AG10803 (cell line): ENCODE measurements around the gene LSM5.
"Not testable (repeated sequence)": the region's sequence is repeated elsewhere in the genome, so short reads cannot be mapped to it uniquely, and the experiment has no call there.

Experiments used
- DNase-seq: peaks from one replicate; pipeline ENCODE4 v3.0.0; 2010; ENCODE audit warnings: low read depth
- H3K4me3 ChIP-seq: 2 replicates; pipeline ENCODE4 v1.5.1; 2011; ENCODE audit warnings: mild to moderate bottlenecking, low read length, control low read depth
- CTCF ChIP-seq: conservative IDR thresholded peaks from 2 replicates; pipeline ENCODE4 v1.5.1; 2011; ENCODE audit warnings: mild to moderate bottlenecking, low read length, control low read depth, inconsistent platforms

LSM5 gene

GRCh38 chr7:32476816-32477648 is 13.1 kb downstream of the LSM5 start:
- no peak overlapping the region for H3K4me3 ChIP-seq
- no peak for TF ChIP-seq CTCF
- DNase-seq = no peak

DNA sequence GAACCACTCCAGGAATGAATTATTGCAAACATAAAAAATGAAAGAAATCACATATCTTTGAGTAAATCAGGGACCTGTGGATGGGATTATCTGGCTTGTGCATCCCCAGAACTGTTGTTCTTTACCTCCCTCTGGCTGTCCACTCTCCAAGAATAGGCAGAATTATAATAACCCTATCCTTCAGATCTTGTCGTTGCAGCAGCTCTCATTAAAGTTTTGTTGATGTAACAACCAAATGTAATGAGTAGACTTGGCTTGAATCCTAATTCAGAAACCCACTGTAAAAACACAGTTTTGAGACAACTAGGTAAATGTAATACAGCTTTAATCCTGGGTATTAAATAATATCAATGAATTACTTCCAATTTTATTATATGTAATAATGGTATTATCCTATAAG is 16.2 kb downstream of the LSM5 start:
- no peak overlapping the region for H3K4me3 ChIP-seq

GRCh38 chr7:32472015-32472414 is 18.2 kb downstream of the LSM5 start:
- no peak for TF ChIP-seq CTCF
- DNase-seq = no peak

More for the DNA sequence above, 16.2 kb downstream of the LSM5 start:
- no peak for TF ChIP-seq CTCF
- DNase-seq = no peak

DNA sequence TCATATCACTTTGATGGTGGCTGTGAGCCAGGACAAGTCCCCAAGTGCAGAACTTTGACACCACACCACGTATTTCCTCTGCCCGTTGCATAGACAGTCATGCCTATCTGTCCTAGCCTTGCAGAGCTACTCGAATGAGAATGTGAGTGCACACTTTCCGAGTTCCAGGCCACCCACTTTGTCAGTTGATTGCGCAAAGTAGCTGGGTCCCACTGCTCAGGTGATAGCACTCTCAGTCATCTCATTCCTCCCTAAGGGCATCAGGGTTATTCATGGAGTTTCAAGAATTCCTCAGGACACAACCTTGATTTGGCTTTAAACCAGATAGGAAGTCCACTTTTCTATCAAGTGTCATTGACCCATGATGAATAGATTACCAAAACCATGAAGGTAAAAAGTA is 19.3 kb downstream of the LSM5 start:
- no peak for DNase-seq
- TF ChIP-seq CTCF = no peak
- H3K4me3 ChIP-seq = no peak overlapping the region

More at GRCh38 chr7:32472015-32472414, 18.2 kb downstream of the LSM5 start:
- no peak overlapping the region for H3K4me3 ChIP-seq

GRCh38 chr7:32470004-32470403 is 20.2 kb downstream of the LSM5 start:
- not testable (repeated sequence) for DNase-seq, H3K4me3 ChIP-seq

- H3K4me3 ChIP-seq, DNase-seq: not testable (repeated sequence)
Measured at GRCh38 chr7:32464641-32465416, 25.4 kb downstream of the LSM5 start.

DNA sequence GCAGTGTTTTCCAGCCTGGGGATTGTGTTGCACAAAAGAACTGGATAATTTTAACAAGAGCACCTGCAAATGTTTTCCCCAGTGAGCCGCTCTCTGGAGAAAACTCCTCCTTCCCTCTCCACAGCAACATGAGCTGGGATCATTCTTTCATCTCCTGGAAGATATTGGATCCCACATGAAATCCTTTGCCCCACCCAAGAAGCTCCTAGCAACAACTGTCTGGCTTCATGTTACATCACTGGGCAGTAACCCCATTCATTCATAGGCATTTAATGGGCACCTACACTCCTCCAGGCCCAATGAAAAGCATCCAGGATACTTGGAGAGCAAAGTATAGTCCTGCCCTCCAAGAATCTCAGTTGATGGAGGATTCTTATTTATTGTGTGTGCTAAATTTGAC is 27.2 kb downstream of the LSM5 start:
- H3K4me3 ChIP-seq = no peak overlapping the region
- no peak for TF ChIP-seq CTCF
- DNase-seq = no peak

DNA sequence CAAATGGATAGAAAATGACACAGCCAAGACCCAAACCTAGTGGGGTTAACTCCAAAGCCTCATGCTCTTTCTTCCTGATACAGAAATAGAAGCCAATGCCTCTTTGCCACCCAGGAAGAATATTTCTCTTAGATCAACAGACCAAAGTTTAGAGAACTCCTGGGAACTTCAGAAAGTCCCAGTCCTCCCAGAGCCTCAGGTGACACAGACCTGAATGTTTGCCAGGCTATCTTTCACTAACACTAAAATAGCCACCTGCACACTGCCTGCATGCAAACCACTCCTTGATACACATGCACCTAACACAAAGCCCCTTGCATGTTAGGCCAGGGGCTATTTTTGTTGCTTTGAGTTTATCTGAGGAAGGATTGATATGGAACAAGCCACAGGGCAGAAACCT is 27.7 kb downstream of the LSM5 start:
- DNase-seq = no peak
- TF ChIP-seq CTCF = no peak
- H3K4me3 ChIP-seq = no peak overlapping the region
